Measurements from ENCODE around the gene SLC4A3. TPM values are rescaled to one million over a fixed set of nuclear protein-coding genes. Genes with fewer than 3 reads are reported as not detected.

The SLC4A3 gene
- total RNA-seq, 2 experiments from 2014 or later = 0.05 to 0.16 TPM

DNA sequence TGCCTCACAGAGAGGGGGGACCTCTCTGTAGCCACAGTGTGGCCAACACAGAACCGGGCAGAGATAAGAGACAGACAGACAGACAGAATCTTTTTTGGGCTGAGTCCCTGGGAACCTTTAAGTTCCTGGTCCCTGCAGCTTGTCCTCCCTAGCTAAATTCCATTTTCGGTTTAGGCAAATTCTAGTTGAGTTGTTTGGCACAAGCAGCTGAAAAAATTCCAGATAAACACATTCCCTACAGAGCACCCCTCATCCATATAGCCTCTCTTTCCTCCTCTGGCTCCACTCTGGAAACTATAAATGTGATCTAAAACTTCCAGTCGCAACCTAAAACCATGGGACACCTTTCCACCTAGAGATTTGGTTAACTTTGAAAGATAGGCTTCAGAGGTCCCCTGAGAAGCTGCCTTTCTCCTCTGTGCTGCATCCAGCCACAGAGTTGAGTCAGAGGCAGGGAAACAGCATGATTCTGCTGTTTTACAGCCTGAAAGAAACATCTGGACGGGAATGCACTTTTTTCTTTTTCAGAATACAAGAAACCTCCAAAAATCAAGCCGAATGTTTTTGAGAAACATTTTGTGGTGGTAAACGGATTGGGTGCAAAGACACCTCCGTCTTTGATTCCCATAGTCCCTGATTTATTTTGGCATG, 30.9 kb downstream of the SLC4A3 start:
- POLR2A ChIA-PET = interaction anchor here (0.6 kb wide), 1 partner anchor 288 kb away, joined by 4 read pairs; no protein-coding TSS in a partner anchor
- H3K27ac Mint-ChIP-seq = no peak overlapping the region
- peaks cover 4% of the 10 kb centered on the region for H3K4me1 Mint-ChIP-seq
- H3K36me3 Mint-ChIP-seq (ENCODE audit: low read depth) = no peaks in the 10 kb centered on the region
- intact Hi-C loops (cut with DNase I, micrococcal nuclease) = no loop called here
- ATAC-seq = no peak
- no peak for DNase-seq
- CTCF ChIA-PET = interaction anchor here (1.2 kb wide), 1 partner anchor 16 kb away, joined by 3 read pairs; no protein-coding TSS in a partner anchor
- H3K4me3 Mint-ChIP-seq = no peak overlapping the region
- peaks cover 4% of the 10 kb centered on the region for H3K9me3 Mint-ChIP-seq (ENCODE audit: low read depth)
- peaks cover 29% of the 10 kb centered on the region for H3K27me3 Mint-ChIP-seq

DNA sequence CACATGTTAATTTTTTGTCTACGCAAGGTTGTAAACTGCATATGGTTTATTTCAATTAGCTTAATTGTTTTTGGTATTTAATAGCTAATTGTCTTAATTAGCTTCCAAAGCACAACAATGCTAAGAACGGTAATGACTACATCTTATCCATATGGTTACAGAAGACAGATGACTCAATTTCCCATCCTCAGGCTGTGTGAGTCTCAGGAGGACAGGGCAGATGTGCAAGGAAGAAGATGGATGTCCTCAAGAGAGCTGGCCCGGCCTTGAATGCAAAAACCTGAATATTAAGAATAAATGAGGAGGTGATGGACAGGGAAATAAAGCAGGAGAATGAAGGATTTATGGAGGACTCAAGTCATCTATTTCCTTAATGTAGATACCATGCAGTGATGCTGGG, 31.4 kb downstream of the SLC4A3 start:
- H3K27ac Mint-ChIP-seq = no peak overlapping the region
- ChIA-PET POLR2A (interaction anchor here (0.6 kb wide), 1 partner anchor 288 kb away, joined by 4 read pairs; no protein-coding TSS in a partner anchor), CTCF (interaction anchor here (1.2 kb wide), 1 partner anchor 16 kb away, joined by 3 read pairs; no protein-coding TSS in a partner anchor)
- no peaks in the 10 kb centered on the region for H3K36me3 Mint-ChIP-seq (ENCODE audit: low read depth)
- peaks cover 4% of the 10 kb centered on the region for H3K9me3 Mint-ChIP-seq (ENCODE audit: low read depth)
- peaks cover 31% of the 10 kb centered on the region for H3K27me3 Mint-ChIP-seq
- H3K4me3 Mint-ChIP-seq = no peak overlapping the region
- ATAC-seq (no peak), DNase-seq (no peak)
- peaks cover 4% of the 10 kb centered on the region for H3K4me1 Mint-ChIP-seq
- intact Hi-C loops (cut with DNase I, micrococcal nuclease) = no loop called here

DNA sequence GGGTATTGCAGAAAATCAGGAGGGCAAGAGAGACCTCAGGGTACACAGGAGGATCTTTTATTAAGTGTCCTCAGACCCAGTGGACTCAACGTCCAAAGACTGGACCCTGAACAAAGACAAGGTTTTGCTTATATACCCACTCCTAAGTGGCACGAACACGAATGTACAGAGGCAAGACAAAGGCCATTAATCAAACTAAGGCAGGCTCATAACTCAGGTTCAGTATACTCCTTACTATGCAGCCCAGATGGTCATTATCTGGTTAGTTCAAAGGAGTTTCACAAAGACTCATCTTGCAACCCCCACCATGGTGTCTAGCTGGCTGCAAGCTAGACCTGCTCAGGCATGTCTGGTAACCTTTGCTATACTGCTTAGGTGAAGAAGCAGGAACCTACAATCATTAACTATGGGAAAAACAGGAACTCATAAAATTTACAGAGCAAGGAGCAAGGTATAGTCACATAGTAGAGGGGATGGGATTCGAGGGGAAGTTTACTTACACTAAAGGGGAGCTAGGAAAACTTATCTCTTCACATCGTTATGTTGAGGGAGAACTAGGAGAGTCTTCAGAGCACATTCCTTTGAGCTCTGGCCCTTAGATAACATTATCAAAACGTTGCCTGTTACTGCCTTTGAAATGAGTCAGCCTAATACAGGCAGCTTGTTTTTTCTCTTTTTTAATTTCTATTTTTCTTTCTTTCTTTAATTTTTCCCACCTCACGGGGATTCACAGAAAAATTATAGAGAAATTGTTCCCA, 33.9 kb downstream of the SLC4A3 start:
- H3K9me3 Mint-ChIP-seq (ENCODE audit: low read depth) = peaks cover 4% of the 10 kb centered on the region
- H3K4me1 Mint-ChIP-seq = peaks cover 2% of the 10 kb centered on the region
- no peak overlapping the region for H3K4me3 Mint-ChIP-seq
- POLR2A ChIA-PET = no interaction called here
- CTCF ChIA-PET = interaction anchor here (0.7 kb wide), 1 partner anchor 17 kb away, joined by 4 read pairs; no protein-coding TSS in a partner anchor
- no peak for ATAC-seq
- peaks cover 25% of the 10 kb centered on the region for H3K27me3 Mint-ChIP-seq
- no peak overlapping the region for H3K27ac Mint-ChIP-seq
- DNase-seq = no peak
- intact Hi-C loops (cut with DNase I, micrococcal nuclease) = no loop called here
- H3K36me3 Mint-ChIP-seq (ENCODE audit: low read depth) = no peaks in the 10 kb centered on the region

DNA sequence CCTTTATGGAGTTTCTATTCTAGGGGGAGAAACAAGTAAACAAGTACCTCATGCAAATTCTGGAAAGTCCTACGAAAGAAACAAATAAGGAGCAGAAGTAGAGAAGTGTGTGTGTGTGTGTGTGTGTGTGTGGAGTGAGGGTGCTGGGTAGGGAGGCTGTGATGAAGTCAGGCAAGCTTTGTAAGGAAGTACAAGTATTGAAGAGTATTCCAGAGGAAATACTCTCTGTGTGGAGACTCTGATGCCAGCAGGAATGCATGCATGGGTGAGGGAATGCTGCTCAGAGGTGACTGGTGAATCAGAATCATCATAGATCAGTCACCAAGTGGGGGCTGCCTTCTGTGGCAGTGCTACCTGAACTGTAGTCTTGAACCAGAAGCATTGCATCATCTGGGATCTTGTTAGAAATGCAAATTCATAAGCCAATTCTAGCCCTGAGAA, 34.5 kb downstream of the SLC4A3 start:
- Mint-ChIP-seq H3K27ac (no peak overlapping the region), H3K4me1 (no peaks in the 10 kb centered on the region), H3K9me3 (ENCODE audit: low read depth) (peaks cover 4% of the 10 kb centered on the region), H3K36me3 (ENCODE audit: low read depth) (no peaks in the 10 kb centered on the region), H3K4me3 (no peak overlapping the region), H3K27me3 (peaks cover 23% of the 10 kb centered on the region)
- ChIA-PET CTCF (interaction anchor here (0.7 kb wide), 1 partner anchor 18 kb away, joined by 4 read pairs; no protein-coding TSS in a partner anchor), POLR2A (no interaction called here)
- intact Hi-C loops (cut with DNase I, micrococcal nuclease) = no loop called here
- no peak for ATAC-seq
- no peak for DNase-seq

DNA sequence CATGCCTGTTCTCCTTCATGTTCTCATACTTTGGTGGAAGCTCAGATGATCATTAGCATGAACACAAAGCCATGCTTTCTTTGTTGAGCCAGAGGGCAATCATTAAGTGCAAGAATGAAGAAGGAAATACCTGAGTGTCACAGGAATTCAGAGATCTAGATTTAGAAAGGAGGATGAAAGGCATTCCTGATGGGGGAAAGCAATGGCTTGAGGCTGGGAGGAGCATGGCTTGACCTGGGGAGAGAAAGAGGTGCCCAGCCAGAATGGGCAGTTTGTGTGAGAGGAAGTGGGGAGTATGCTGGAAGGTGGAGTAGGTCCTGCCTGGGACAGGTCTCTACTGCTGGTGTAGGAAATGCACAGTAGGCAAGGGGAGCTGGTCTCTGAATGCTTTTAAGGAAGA, 35.1 kb downstream of the SLC4A3 start:
- ATAC-seq = no peak
- ChIA-PET CTCF (no interaction called here), POLR2A (no interaction called here)
- intact Hi-C loops (cut with DNase I, micrococcal nuclease) = no loop called here
- no peaks in the 10 kb centered on the region for H3K4me1 Mint-ChIP-seq
- H3K4me3 Mint-ChIP-seq = no peak overlapping the region
- no peak for DNase-seq
- peaks cover 4% of the 10 kb centered on the region for H3K9me3 Mint-ChIP-seq (ENCODE audit: low read depth)
- H3K27ac Mint-ChIP-seq = no peak overlapping the region
- peaks cover 20% of the 10 kb centered on the region for H3K27me3 Mint-ChIP-seq
- no peaks in the 10 kb centered on the region for H3K36me3 Mint-ChIP-seq (ENCODE audit: low read depth)

DNA sequence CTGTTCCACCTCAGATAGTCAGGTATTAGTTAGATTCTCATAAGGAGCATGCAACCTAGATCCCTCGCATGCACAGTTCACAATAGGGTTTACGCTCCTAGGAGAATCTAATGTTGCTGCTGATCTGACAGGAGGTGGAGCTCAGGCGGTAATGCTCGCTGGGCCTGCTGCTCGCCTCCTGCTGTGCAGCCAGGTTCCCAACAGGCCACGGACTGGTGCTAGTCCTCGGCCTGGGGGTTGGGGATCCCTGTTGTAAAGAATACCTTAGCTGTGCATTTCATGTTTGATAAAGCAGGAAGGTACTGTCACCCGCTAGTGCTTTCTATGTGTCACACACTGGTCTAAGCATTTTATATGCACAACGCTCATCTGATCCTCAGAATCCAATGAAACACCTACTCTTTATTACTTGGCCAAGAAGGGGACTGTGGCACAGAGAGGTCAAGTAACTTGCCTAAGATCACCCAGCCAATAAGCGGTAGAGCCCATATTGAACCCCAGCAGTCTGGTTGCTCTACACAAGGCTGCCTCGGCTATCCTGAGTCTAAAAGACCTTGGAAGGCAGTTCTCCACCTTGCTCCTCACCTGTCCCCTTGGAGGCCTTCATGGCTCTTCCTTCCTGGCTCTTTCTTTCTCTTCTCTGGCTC, 35.8 kb downstream of the SLC4A3 start:
- H3K27ac Mint-ChIP-seq = no peak overlapping the region
- H3K36me3 Mint-ChIP-seq (ENCODE audit: low read depth) = no peaks in the 10 kb centered on the region
- ATAC-seq (no peak), DNase-seq (no peak)
- no peak overlapping the region for H3K4me3 Mint-ChIP-seq
- H3K4me1 Mint-ChIP-seq = no peaks in the 10 kb centered on the region
- ChIA-PET CTCF (no interaction called here), POLR2A (no interaction called here)
- H3K27me3 Mint-ChIP-seq = peaks cover 18% of the 10 kb centered on the region
- intact Hi-C loops (cut with DNase I, micrococcal nuclease) = no loop called here
- H3K9me3 Mint-ChIP-seq (ENCODE audit: low read depth) = peaks cover 4% of the 10 kb centered on the region

DNA sequence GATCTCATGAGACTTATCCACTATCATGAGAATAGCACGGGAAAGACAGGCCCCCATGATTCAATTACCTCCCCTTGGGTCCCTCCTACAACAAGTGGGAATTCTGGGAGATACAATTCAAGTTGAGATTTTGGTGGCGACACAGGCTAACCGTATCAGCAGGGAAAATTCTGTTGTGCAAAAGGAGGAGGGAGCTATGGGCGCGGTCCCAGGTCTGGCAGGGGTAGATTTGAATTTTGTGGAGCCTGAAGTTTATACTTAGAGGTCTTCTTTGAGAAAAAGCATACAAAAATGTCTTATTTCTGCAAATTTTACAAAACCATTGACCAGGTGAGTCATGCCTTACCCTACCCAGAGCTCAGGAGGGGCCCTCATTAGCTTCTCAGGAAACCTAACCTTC, 36.6 kb downstream of the SLC4A3 start:
- no peak overlapping the region for H3K27ac Mint-ChIP-seq
- CTCF ChIA-PET = interaction anchor here (1.0 kb wide), 1 partner anchor 10 kb away, joined by 5 read pairs; no protein-coding TSS in a partner anchor
- H3K9me3 Mint-ChIP-seq (ENCODE audit: low read depth) = peaks cover 4% of the 10 kb centered on the region
- intact Hi-C loops (cut with DNase I, micrococcal nuclease) = no loop called here
- no peaks in the 10 kb centered on the region for H3K36me3 Mint-ChIP-seq (ENCODE audit: low read depth)
- DNase-seq (no peak), ATAC-seq (no peak)
- H3K4me1 Mint-ChIP-seq = no peaks in the 10 kb centered on the region
- H3K4me3 Mint-ChIP-seq = no peak overlapping the region
- peaks cover 14% of the 10 kb centered on the region for H3K27me3 Mint-ChIP-seq
- POLR2A ChIA-PET = no interaction called here

DNA sequence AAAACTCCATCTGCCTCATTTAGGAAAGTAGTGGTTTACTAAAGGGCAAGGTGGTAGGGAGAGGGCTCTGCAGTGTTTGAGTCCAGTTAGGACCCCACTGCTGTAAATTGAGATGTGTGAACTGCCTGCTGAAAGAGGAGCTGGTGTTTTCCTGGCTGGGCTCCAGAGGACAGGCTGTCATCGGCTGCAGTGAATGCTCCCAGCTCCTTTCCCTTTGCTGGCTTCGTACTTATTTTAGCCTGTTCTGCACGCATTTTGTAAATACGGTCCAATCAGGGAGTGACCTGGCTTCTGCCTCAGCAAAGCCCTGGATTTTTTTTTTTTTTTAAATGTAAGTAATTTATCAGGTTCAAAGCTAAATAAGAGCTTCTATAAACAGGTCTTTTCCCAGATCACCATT, 37.5 kb downstream of the SLC4A3 start:
- intact Hi-C loops (cut with DNase I, micrococcal nuclease) = no loop called here
- DNase-seq (no peak), ATAC-seq (no peak)
- Mint-ChIP-seq H3K4me3 (no peak overlapping the region), H3K27ac (no peak overlapping the region), H3K27me3 (peaks cover 12% of the 10 kb centered on the region), H3K9me3 (ENCODE audit: low read depth) (peaks cover 4% of the 10 kb centered on the region), H3K36me3 (ENCODE audit: low read depth) (no peaks in the 10 kb centered on the region), H3K4me1 (no peaks in the 10 kb centered on the region)
- POLR2A ChIA-PET = no interaction called here
- CTCF ChIA-PET = interaction anchor here (1.0 kb wide), 1 partner anchor 9 kb away, joined by 5 read pairs; no protein-coding TSS in a partner anchor

DNA sequence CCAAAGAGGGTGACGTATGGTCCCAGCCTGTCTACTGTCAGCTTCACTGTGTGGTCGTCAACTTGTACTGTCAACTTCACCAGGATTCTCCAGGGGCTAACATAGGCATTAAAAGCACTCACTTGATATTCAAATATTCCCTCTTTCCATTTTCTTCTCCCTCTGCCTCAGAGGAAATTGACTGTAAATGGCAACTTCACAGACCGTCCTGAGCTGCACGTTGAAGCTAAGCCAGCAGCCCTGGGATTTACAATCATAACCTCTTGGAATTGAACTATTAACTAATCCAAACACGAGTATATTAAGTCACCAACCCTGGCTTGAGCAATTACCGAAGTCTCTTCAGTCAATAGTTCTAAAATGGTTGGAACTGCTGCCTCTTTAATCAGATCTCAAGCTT, 38.5 kb downstream of the SLC4A3 start:
- no peak overlapping the region for H3K4me3 Mint-ChIP-seq
- no peak overlapping the region for H3K27ac Mint-ChIP-seq
- DNase-seq (no peak), ATAC-seq (no peak)
- H3K9me3 Mint-ChIP-seq (ENCODE audit: low read depth) = peaks cover 2% of the 10 kb centered on the region
- H3K36me3 Mint-ChIP-seq (ENCODE audit: low read depth) = no peaks in the 10 kb centered on the region
- H3K4me1 Mint-ChIP-seq = no peaks in the 10 kb centered on the region
- ChIA-PET POLR2A (no interaction called here), CTCF (interaction anchor here (1.1 kb wide), 1 partner anchor 23 kb away, joined by 3 read pairs; no protein-coding TSS in a partner anchor)
- peaks cover 9% of the 10 kb centered on the region for H3K27me3 Mint-ChIP-seq
- intact Hi-C loops (cut with DNase I, micrococcal nuclease) = no loop called here

DNA sequence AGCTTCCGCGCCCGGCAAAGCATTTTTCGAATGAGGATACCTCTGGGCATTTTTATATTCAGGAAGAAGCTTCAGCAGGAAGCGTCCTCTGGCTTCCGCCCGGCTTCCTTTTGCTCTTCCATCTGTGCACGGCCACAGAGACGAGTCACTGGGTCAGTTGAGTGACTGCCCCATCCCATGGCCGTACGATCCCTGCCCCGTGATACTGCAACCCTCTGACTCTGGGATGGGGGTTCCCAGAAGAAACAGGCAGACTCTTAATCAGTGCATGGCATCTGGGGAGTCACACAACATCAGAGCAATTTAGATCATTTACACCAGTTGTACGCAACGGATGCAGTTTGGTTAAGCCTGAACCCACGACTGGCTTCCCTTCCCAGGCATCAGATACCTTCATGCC, 40.9 kb downstream of the SLC4A3 start:
- no peak for DNase-seq
- H3K9me3 Mint-ChIP-seq (ENCODE audit: low read depth) = no peaks in the 10 kb centered on the region
- CTCF ChIA-PET = no interaction called here
- H3K27ac Mint-ChIP-seq = no peak overlapping the region
- H3K4me1 Mint-ChIP-seq = no peaks in the 10 kb centered on the region
- no peaks in the 10 kb centered on the region for H3K36me3 Mint-ChIP-seq (ENCODE audit: low read depth)
- H3K4me3 Mint-ChIP-seq = no peak overlapping the region
- intact Hi-C loops (cut with DNase I, micrococcal nuclease) = no loop called here
- POLR2A ChIA-PET = no interaction called here
- H3K27me3 Mint-ChIP-seq = peaks cover 7% of the 10 kb centered on the region
- no peak for ATAC-seq

DNA sequence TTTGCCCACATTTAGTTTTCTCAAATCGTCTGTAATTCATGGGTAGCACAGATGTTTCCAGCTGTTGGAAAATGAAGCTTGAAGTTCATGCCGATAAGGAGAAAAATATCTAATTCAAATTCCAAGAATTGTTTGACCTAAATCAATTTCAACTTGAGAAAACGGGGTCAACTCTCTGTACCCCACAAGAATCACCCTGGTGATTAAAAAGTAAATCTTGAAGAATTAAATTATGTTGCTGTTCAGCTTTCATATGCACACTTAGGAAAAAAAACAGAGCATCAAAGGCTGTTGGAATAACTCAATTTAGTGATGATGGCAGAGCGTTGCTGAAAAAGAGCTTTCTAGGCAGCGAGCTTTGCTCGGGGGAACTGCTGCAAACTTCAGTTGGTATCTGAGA, 43.0 kb downstream of the SLC4A3 start:
- H3K27ac Mint-ChIP-seq = no peak overlapping the region
- peaks cover 15% of the 10 kb centered on the region for H3K27me3 Mint-ChIP-seq
- H3K36me3 Mint-ChIP-seq (ENCODE audit: low read depth) = no peaks in the 10 kb centered on the region
- H3K9me3 Mint-ChIP-seq (ENCODE audit: low read depth) = no peaks in the 10 kb centered on the region
- POLR2A ChIA-PET = no interaction called here
- no peaks in the 10 kb centered on the region for H3K4me1 Mint-ChIP-seq
- ATAC-seq (no peak), DNase-seq (no peak)
- no peak overlapping the region for H3K4me3 Mint-ChIP-seq
- intact Hi-C loops (cut with DNase I, micrococcal nuclease) = no loop called here
- CTCF ChIA-PET = interaction anchor here (0.9 kb wide), 2 partner anchors 19 to 129 kb away, joined by 3 to 4 read pairs; no protein-coding TSS in a partner anchor

All from activated CD4-positive, alpha-beta T cell treated with anti-CD3 and anti-CD28 coated beads for 36 hours (primary cell).